ENCODE data around the gene NPPC.

DNA sequence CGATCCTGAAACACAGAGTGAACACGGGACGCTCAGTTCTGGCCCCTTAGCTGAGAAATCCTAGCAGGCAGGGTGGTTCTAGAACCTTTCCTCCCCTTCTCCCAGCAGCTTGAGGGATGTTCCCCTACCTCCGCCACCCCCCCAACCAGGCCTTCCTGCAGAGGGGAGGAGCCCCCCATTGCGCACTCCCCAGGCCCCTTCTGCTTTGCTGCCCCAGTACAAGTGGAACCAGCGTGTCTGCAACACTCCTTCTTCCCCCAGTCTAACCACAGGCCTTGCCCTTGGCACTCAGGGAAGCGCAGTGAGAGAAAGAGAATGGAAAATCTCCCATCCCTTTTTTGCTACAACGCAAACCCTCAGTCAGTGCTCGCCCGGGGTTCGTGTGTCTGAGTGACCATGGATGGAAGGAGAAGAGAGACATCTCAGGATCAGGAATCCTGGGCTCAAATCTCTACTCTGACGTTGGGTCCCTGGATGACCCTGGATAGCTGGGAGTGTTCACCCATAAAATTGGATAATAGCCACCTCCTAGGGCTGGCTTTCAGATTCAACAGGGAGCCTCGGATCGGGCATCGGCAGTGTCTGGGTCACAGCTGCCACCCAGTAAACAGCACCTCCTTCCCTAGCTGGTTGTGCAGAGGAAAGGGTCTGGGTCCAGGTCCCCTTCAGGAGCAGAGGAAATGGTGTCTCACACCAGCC lies 3.7 kb downstream of the NPPC start:
- TF ChIP-seq, protein P1, sequence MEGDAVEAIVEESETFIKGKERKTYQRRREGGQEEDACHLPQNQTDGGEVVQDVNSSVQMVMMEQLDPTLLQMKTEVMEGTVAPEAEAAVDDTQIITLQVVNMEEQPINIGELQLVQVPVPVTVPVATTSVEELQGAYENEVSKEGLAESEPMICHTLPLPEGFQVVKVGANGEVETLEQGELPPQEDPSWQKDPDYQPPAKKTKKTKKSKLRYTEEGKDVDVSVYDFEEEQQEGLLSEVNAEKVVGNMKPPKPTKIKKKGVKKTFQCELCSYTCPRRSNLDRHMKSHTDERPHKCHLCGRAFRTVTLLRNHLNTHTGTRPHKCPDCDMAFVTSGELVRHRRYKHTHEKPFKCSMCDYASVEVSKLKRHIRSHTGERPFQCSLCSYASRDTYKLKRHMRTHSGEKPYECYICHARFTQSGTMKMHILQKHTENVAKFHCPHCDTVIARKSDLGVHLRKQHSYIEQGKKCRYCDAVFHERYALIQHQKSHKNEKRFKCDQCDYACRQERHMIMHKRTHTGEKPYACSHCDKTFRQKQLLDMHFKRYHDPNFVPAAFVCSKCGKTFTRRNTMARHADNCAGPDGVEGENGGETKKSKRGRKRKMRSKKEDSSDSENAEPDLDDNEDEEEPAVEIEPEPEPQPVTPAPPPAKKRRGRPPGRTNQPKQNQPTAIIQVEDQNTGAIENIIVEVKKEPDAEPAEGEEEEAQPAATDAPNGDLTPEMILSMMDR (IDR thresholded peaks at IDR 0.05; ENCODE audit: low read length) = no peak
- TF ChIP-seq EZH2 (IDR thresholded peaks at IDR 0.05; ENCODE audit: borderline replicate concordance, low read length) = no peak

Data from OCI-LY1 (cell line).